D721Med (cell line): ENCODE results near the gene AUTS2.

Experiments
- DNase-seq: peaks from one replicate; pipeline ENCODE4 v3.0.0; 2011; ENCODE audit warnings: low spot score; ENCODE audit not compliant: insufficient read length
- FAIRE-seq: peaks from 2 replicates; lab custom pipeline; 2011; peaks lifted over from hg19 to GRCh38; lab: Jason Lieb, UNC
- TF ChIP-seq, protein P1 (sequence below): IDR thresholded peaks from 2 replicates; pipeline ENCODE4 v1.5.1; 2012; ENCODE audit warnings: mild to moderate bottlenecking, control low read depth; ENCODE audit not compliant: insufficient read depth; ENCODE audit errors: missing control alignments

The AUTS2 gene

DNA sequence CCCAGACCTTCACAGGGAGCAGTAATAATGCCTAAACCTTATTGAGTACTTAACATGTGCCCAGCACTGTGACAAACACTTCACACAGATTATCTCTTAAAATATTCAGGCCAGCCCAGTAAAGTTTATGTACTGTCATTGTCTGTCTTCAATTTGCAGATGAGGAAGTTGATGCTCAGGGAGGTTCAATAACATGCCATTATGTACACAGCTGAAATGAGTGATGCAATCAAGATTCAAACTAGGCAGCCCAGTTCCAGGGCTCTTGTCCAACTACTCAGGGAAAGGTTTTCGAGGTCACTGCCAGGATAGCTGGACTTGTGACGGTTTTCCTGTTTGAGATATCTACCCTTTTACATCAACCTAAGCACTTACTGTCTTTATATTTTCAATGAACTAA lies 56.1 kb downstream of the AUTS2 start:
- DNase-seq = no peak
- FAIRE-seq = no peak
- TF ChIP-seq, protein P1, sequence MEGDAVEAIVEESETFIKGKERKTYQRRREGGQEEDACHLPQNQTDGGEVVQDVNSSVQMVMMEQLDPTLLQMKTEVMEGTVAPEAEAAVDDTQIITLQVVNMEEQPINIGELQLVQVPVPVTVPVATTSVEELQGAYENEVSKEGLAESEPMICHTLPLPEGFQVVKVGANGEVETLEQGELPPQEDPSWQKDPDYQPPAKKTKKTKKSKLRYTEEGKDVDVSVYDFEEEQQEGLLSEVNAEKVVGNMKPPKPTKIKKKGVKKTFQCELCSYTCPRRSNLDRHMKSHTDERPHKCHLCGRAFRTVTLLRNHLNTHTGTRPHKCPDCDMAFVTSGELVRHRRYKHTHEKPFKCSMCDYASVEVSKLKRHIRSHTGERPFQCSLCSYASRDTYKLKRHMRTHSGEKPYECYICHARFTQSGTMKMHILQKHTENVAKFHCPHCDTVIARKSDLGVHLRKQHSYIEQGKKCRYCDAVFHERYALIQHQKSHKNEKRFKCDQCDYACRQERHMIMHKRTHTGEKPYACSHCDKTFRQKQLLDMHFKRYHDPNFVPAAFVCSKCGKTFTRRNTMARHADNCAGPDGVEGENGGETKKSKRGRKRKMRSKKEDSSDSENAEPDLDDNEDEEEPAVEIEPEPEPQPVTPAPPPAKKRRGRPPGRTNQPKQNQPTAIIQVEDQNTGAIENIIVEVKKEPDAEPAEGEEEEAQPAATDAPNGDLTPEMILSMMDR = no peak

DNA sequence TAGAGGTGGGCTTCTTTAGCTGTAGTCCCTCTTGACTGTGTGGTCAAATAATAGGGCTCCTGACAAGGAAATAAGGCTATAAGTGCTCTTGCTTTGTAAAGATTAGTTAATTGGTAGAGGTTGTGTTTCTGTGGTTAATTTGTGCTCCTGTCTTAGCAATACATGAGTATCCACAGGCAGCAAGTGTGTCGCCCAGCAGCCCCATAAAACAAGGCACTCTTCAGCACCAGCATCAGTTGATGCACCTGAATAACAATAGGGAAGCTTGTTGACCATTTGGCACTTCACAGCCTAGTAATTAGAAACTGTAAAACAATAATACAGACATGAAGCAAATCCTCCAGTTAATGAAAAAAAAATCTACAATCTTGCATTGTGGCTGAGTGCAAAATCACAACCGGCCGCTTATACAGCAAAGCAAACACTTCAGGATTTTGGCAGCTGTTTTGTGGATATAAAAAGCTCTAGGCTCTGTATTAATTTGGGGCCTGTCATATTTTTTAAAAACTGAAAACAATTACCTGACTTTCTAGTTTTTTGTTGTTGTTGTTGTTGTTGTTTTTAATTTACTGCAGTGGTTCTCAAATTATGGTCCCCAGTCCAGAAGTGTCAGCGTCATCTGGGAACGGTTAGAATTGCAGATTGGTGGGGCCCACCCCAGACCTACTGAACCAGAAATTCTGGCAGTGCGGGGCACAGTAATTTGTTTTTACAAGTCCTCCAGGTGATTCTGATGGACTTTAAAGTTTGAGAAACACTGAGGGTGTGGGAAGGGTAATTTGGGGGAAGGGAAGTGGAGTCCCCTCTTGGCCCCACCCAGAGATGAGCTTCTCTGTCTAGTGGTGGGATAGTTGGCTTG lies 56.8 kb downstream of the AUTS2 start:
- FAIRE-seq (no peak), DNase-seq (no peak)
- TF ChIP-seq, protein P1 = no peak

DNA sequence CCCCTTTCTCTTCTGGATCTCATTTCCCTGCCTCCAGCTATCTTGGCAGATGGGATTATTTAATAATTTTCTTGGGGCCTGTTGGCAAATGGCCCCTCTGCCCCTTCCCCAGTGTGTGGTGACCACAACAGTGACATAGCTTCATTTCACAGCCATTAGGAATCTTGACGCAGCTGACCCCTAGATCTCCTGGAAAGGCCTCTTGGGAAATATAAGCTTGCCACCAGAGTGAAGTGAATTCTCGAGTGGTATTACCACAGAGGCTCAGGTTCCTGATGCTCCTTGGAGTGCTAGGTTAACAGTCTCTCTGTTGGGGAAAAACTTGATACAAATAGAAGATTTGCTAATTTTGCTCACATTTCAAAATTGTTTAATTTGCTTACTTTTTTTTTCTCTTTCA lies 57.8 kb downstream of the AUTS2 start:
- no peak for DNase-seq
- TF ChIP-seq, protein P1 = no peak
- no peak for FAIRE-seq

DNA sequence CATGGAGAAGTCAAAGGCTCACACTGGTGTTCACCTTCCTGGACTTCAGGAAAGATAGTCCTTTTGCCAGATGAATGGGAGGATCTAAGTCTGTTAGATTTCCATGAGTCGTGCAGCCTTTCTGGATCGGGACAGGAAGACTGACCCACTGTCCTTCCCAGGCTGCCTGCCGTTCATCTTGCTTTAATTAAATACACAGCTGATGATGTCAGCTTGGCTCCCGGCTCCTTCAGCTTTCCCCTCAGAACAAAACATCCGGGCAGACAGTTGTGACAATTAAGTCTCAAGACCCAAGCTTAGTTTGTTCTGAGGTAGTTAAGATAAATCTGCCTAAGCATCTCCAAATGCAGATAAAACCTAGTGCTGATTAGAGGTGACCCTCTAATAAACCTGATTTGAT lies 58.6 kb downstream of the AUTS2 start:
- TF ChIP-seq, protein P1 = no peak
- no peak for FAIRE-seq
- no peak for DNase-seq

DNA sequence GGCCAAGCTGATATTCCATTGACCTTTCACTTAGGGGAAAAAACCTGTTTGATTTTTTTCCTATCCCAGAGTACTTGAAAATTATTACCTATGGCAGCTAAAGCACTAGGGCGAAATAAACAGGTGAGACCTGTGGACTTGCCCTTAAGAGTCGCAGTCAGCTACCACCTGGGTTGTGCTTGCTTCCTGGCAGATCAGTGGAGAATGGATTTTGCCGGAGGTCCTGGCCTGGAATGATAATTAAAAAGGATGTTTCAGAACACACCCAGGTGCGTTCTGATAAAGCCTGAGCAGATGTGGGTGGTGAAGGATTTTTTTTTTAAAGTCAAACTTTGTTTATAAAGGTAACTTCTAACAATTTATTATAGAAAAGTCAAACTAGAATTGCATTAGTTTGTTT lies 59.1 kb downstream of the AUTS2 start:
- DNase-seq (no peak), FAIRE-seq (no peak)
- TF ChIP-seq, protein P1 = no peak

DNA sequence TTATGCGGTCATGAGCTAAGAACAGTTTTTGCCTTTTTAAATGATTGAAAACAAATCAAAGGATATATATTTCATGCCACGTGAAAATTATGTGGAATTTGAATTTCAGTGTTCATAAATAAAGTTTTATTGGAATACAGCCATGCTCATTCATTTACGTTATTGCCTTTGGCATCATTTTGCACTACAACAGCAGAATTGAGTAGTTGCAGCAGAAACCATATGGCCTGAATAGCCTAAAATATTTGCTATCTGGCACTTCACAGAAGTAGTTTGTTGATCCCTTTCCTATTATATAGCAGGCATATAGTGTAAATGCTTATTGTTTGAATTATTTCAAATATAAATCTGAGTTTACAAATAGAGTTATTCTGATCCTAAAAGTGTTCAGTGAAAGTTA lies 59.7 kb downstream of the AUTS2 start:
- FAIRE-seq = no peak
- no peak for DNase-seq
- TF ChIP-seq, protein P1 = no peak

DNA sequence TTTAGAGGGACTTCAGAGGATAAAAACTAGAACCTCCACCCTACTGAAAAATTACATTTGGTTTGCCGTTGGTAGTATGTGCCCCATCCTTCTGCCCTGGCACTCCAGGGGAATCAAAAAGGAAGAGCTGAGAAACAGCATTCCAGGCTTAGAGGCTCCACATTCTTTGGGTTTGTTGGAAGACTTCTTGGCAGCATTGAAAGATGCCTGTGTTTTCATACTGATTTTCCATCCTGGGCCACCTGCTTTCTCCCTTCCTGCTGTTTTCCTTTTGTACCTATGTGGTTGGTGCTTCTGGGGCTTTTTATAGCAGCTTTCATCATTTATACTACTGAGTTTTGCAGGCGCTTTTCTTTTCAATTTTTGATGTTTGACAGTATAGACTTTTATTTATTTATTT lies 61.7 kb downstream of the AUTS2 start:
- TF ChIP-seq, protein P1 = no peak
- FAIRE-seq = no peak
- no peak for DNase-seq
